ENCODE results near the gene FBXO8.

DNA sequence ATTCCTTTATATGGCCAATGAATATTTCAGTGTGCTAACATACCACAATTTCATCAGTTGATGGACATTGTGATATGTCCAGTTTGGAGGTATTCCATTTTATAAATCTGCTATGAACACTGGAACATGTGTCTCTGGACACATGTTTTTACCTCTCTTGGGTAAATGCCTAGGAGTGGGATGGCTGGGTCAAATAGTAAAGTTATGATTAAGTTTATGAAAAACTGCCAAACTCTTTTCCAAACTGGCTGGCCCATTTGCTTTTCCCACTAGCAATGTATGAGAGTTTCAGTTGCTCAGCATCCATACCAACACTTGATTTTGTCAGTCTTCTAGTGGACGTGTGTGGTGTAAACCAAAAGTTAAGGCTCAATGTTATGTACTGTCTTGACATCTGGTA, 40.8 kb upstream of the FBXO8 start:
- TF ChIP-seq, protein P1, sequence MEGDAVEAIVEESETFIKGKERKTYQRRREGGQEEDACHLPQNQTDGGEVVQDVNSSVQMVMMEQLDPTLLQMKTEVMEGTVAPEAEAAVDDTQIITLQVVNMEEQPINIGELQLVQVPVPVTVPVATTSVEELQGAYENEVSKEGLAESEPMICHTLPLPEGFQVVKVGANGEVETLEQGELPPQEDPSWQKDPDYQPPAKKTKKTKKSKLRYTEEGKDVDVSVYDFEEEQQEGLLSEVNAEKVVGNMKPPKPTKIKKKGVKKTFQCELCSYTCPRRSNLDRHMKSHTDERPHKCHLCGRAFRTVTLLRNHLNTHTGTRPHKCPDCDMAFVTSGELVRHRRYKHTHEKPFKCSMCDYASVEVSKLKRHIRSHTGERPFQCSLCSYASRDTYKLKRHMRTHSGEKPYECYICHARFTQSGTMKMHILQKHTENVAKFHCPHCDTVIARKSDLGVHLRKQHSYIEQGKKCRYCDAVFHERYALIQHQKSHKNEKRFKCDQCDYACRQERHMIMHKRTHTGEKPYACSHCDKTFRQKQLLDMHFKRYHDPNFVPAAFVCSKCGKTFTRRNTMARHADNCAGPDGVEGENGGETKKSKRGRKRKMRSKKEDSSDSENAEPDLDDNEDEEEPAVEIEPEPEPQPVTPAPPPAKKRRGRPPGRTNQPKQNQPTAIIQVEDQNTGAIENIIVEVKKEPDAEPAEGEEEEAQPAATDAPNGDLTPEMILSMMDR (IDR thresholded peaks at IDR 0.05), result no peak
- TF ChIP-seq POLR2AphosphoS5 (IDR thresholded peaks at IDR 0.05), result no peak

All from breast epithelium (tissue), 3 donors.